Immature natural killer cell (primary cell): ENCODE results near the gene PIGH. TPM values are rescaled to one million over a fixed set of nuclear protein-coding genes. Genes with fewer than 3 reads are reported as not detected.
"Not testable (repeated sequence)": the region's sequence is repeated elsewhere in the genome, so short reads cannot be mapped to it uniquely, and the experiment has no call there.

Source experiments
- DNase-seq, 3 donors: peaks; one replicate each; pipeline ENCODE4 v3.0.0; 2022; ENCODE audit warnings: mixed read lengths in 1 of 3
- H3K27ac Mint-ChIP-seq, 6 donors: one replicate each; pipeline ENCODE4 v1.8.0; 2020; ENCODE audit warnings: mixed read lengths in 6 of 6, mild to moderate bottlenecking in 5 of 6, inconsistent platforms in 4 of 6, moderate library complexity in 3 of 6
- H3K27me3 Mint-ChIP-seq, 3 donors: one replicate each; pipeline ENCODE4 v1.8.0; 2020 to 2021; ENCODE audit warnings: low read depth in 3 of 3, mild to moderate bottlenecking in 3 of 3, mixed read lengths in 3 of 3, moderate library complexity in 3 of 3, inconsistent platforms in 1 of 3
- H3K36me3 Mint-ChIP-seq, 3 donors: one replicate each; pipeline ENCODE4 v1.8.0; 2020; ENCODE audit warnings: mixed read lengths in 3 of 3, inconsistent platforms in 2 of 3, mild to moderate bottlenecking in 2 of 3
- H3K4me1 Mint-ChIP-seq, 2 donors: one replicate each; pipeline ENCODE4 v1.8.0; 2020; ENCODE audit warnings: inconsistent platforms in 2 of 2, mild to moderate bottlenecking in 2 of 2, mixed read lengths in 2 of 2, moderate library complexity in 1 of 2
- H3K4me3 Mint-ChIP-seq, 5 donors: one replicate each; pipeline ENCODE4 v1.8.0; 2020; ENCODE audit warnings: mild to moderate bottlenecking in 5 of 5, mixed read lengths in 5 of 5, inconsistent platforms in 3 of 5, moderate library complexity in 3 of 5
- H3K9me3 Mint-ChIP-seq, 6 donors: one replicate each; pipeline ENCODE4 v1.8.0; 2020; ENCODE audit warnings: mild to moderate bottlenecking in 6 of 6, mixed read lengths in 6 of 6, inconsistent platforms in 4 of 6, moderate library complexity in 3 of 6
- polyA plus RNA-seq, 3 donors: library from polyadenylated mRNA; unstranded; fragments of 300-500 nt; fragmentation: Illumina TruSeq; gene quantifications; one replicate each; pipeline ENCODE4 v1.2.3, GENCODE V29; 2021

Gene PIGH
- polyA plus RNA-seq, 3 donors from 2014 or later = 28.8 to 41.9 (median 37.3) TPM

DNA sequence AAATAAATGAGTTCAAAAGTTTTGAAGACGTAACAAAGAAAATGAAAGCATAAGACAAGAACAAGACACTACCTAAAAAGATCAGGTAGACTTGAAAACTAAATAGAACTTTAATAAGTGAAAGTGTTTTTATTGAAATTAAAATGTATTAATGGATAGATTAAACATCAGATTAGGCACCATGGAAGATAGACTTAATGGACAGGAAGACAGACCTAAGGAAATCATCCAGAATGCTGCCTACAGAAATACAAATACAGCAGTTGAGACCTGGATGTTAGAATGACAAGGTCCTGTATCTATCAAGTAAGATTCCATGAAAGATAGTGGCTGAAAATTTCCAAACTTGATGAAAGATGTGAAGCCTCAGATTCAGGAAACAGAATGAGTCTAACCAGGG, 55.5 kb downstream of the PIGH start:
- Mint-ChIP-seq H3K27ac (no peak overlapping the region), H3K4me1 (peaks cover 6 to 7% of the 10 kb centered on the region in 2 donors), H3K27me3 (peaks cover 12 to 30% (median 22%) of the 10 kb centered on the region in 3 donors), H3K36me3 (no peaks in the 10 kb centered on the region), H3K9me3 (peaks cover 0 to 4% (median 0%) of the 10 kb centered on the region in 6 donors), H3K4me3 (no peak overlapping the region)
- no peak for DNase-seq

DNA sequence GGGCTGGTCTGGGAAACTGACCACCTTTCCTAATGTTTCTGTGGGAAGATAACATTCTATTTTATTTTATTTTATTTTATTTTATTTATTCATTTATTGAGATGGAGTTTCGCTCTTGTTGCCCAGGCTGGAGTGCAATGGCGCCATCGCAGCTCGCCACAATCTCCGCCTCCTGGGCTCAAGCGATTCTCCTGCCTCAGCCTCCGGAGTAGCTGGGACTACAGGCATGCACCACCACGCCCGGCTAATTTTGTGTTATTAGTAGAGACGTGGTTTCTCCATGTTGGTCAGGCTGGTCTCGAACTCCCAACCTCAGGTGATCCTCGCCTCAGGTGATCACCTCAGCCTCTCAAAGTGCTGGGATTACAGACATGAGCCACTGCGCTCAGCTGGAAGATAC, 57.4 kb downstream of the PIGH start:
- H3K36me3 Mint-ChIP-seq, H3K9me3 Mint-ChIP-seq, H3K27ac Mint-ChIP-seq, H3K4me1 Mint-ChIP-seq, H3K4me3 Mint-ChIP-seq, DNase-seq: not testable (repeated sequence)
- peaks cover 15 to 38% (median 22%) of the 10 kb centered on the region in 3 donors for H3K27me3 Mint-ChIP-seq

DNA sequence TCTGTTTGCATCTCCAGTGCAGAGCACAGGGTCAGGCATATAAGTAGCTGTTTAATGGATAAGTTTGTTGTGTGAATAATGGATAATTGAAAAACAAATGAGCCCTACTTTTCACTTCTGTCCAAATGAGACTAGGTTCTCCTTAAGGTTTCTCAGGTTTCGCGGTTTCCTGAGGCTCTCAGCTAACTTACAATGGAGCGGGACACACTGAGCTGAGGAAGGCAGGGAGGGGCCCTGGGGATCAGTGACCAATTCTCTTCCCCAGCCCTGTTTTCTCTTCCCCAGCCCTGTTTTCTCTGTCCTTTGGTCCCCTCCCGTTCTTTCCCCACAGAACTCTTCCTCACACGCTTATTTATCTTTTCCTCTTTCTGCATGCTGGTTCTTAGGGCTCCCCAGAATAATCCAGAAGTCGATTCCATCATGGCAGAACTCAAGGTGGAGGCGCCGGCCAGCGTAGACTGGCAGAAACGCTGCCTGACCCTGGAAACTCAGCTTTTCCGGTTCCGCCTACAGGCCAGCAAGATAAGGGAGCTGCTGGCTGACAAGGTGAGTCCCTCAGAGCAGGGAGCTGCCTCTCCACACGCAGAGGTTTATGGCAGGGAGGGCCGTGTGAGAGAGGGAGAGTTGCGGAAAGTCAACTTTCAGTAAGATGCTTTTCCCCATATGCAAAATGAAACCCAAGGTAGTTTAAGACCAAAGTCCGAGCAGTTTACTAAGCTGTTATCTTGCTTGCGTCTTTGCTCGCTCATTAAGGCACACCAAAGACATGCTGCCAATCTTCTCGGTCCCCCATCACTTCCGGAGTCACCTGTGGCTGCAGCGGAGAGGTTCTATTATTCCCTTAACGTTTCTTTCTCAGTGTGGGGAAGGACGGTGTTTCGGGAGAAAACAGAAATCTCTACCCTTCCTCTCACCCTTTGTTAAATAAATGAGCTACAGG, 58.4 kb downstream of the PIGH start:
- H3K27me3 Mint-ChIP-seq = peaks cover 15 to 38% (median 22%) of the 10 kb centered on the region in 3 donors
- peak overlapping the region in 4 of 5 donors; percentile 57 to 77 (median 74) for H3K4me3 Mint-ChIP-seq
- H3K36me3 Mint-ChIP-seq = no peaks in the 10 kb centered on the region
- no peak overlapping the region for H3K27ac Mint-ChIP-seq
- peaks cover 0 to 4% (median 0%) of the 10 kb centered on the region in 6 donors for H3K9me3 Mint-ChIP-seq
- peaks cover 6 to 7% of the 10 kb centered on the region in 2 donors for H3K4me1 Mint-ChIP-seq
- no peak for DNase-seq

Other genes with a start within 250 kb of the PIGH start
- gene ATP6V1D, start 240.5 kb downstream of the PIGH start, polyA plus RNA-seq = 10 to 100 TPM; 74.0 to 94.9 (median 80.1) TPM
- gene EIF2S1, start 239.9 kb downstream of the PIGH start, polyA plus RNA-seq = 100 to 1,000 TPM; 131 to 159 (median 141) TPM
- not detected for gene PLEK2, start 188.1 kb downstream of the PIGH start, polyA plus RNA-seq
- gene TMEM229B, start 111.5 kb downstream of the PIGH start, polyA plus RNA-seq = 10 to 100 TPM; 28.0 to 67.1 (median 35.8) TPM
- gene PLEKHH1, start 67.0 kb downstream of the PIGH start, polyA plus RNA-seq = under 1 TPM in 1 of 3 donors, not detected in 2; 0.22 TPM
- gene ARG2, start 19.7 kb upstream of the PIGH start, polyA plus RNA-seq = 1 to 10 TPM in 2 of 3 donors, under 1 TPM in 1; 0.41 to 2.0 (median 1.8) TPM
- 100 to 1,000 TPM in 2 of 3 donors, 10 to 100 TPM in 1; 75.0 to 118 (median 104) TPM for gene VTI1B, start 74.4 kb upstream of the PIGH start, polyA plus RNA-seq
- gene RDH11, start 95.5 kb upstream of the PIGH start, polyA plus RNA-seq = 100 to 1,000 TPM in 1 of 3 donors, 10 to 100 TPM in 2; 62.7 to 113 (median 76.1) TPM
- under 1 TPM in 1 of 3 donors, not detected in 2; 0.17 TPM for gene RDH12, start 101.6 kb upstream of the PIGH start, polyA plus RNA-seq
- 1 to 10 TPM in 2 of 3 donors, not detected in 1; 3.1 to 4.3 TPM for gene ZFYVE26, start 216.3 kb upstream of the PIGH start, polyA plus RNA-seq
- 10 to 100 TPM; 17.6 to 20.8 (median 17.7) TPM for gene RAD51B, start 219.5 kb upstream of the PIGH start, polyA plus RNA-seq